A549 (cell line): Measurements from ENCODE around the gene CDYL. TPM values are rescaled to one million over a fixed set of nuclear protein-coding genes. Genes with fewer than 3 reads are reported as not detected.

ENCODE experiments used
- ATAC-seq, 2 experiments: fragments of 200-7000 bp in 1 of 2; fragments of >200 bp in 1 of 2; cut with Nextera tagmentation in 1 of 2; cut with Tn5 transposase in 1 of 2; 3 replicates each; pipeline versions ENCODE4 v1.8.0 to v1.9.1; 2018 to 2020; ENCODE audit warnings: mild to moderate bottlenecking in 1 of 2, moderate library complexity in 1 of 2
- CTCF ChIA-PET: fragments of 300-600 bp; sonication (Branson Sonifier 250); formaldehyde crosslinking; extraction: SDS; loops from one replicate; lab custom pipeline; 2021; ENCODE audit warnings: antibody characterized with exemption, inconsistent platforms; lab: Yijun Ruan, JAX
- POLR2A ChIA-PET: fragments of 350-600 bp; formaldehyde crosslinking; extraction: SDS; loops from one replicate; lab custom pipeline; 2021; ENCODE audit warnings: antibody characterized with exemption, inconsistent platforms; lab: Yijun Ruan, JAX
- DNase-seq, 2 experiments: peaks; one replicate each; pipeline versions ENCODE4 v3.0.0 to v3.0.0-alpha.2; 2011 to 2016; ENCODE audit warnings: low read depth in 1 of 2, low spot score in 1 of 2
- FAIRE-seq: peaks from 2 replicates; lab custom pipeline; 2011; peaks lifted over from hg19 to GRCh38; lab: Jason Lieb, UNC
- H3K27ac ChIP-seq, 2 experiments: fragments of >200 bp; sonication (Bioruptor Twin); formaldehyde crosslinking; 3 replicates each; pipeline ENCODE4 v1.5.1; 2016 to 2017
- H3K4me1 ChIP-seq: fragments of >200 bp; sonication (Bioruptor Twin); formaldehyde crosslinking; 3 replicates; pipeline ENCODE4 v1.6.1; 2016
- H3K4me2 ChIP-seq: fragments of >200 bp; sonication (Bioruptor Twin); formaldehyde crosslinking; 3 replicates; pipeline ENCODE4 v1.6.1; 2016
- H3K4me3 ChIP-seq: fragments of >200 bp; sonication (Bioruptor Twin); formaldehyde crosslinking; 3 replicates; pipeline ENCODE4 v1.5.1; 2016
- H3K9me3 ChIP-seq: fragments of >200 bp; sonication (Bioruptor Twin); formaldehyde crosslinking; 3 replicates; pipeline ENCODE4 v1.6.1; 2016
- CBX8 ChIP-seq: fragments of 200-600 bp; sonication (generic); IDR thresholded peaks from 2 replicates; pipeline ENCODE4 v1.6.1; 2016
- CEBPB ChIP-seq, 2 experiments: fragments of >200 bp in 1 of 2; sonication (Bioruptor Twin) in 1 of 2; formaldehyde crosslinking in 1 of 2; IDR thresholded peaks; 2 replicates each; pipeline ENCODE4 v1.6.1; 2012 to 2016
- FOSL2 ChIP-seq, 2 experiments: fragments of 450-650 bp in 1 of 2; fragments of >200 bp in 1 of 2; sonication (Bioruptor Twin) in 1 of 2; formaldehyde crosslinking; IDR thresholded peaks; 2 replicates each; pipeline versions ENCODE4 v1.5.0 to v1.6.1; 2016 to 2020; ENCODE audit warnings: mild to moderate bottlenecking in 1 of 2, moderate library complexity in 1 of 2
- FOXS1 ChIP-seq: fragments of 250-450 bp; sonication (Bioruptor Pico); IDR thresholded peaks from 2 replicates; pipeline ENCODE4 v1.5.0; 2020; ENCODE audit warnings: mild to moderate bottlenecking, moderate library complexity
- HDAC2 ChIP-seq: fragments of 200-600 bp; sonication (generic); IDR thresholded peaks from 2 replicates; pipeline ENCODE4 v1.6.1; 2016
- KDM5A ChIP-seq: fragments of 200-600 bp; sonication (generic); IDR thresholded peaks from 2 replicates; pipeline ENCODE4 v1.6.1; 2016; ENCODE audit warnings: antibody characterized with exemption, mild to moderate bottlenecking
- MAZ ChIP-seq: fragments of 150-350 bp; IDR thresholded peaks from 2 replicates; pipeline ENCODE4 v1.6.1; 2014; ENCODE audit warnings: antibody characterized with exemption, low read depth, low read length, borderline replicate concordance
- MYC ChIP-seq: IDR thresholded peaks from 2 replicates; pipeline ENCODE4 v1.6.1; 2012; ENCODE audit warnings: mild to moderate bottlenecking, inconsistent platforms, low read length, improper control_type of control experiment, borderline replicate concordance
- NPAS2 ChIP-seq: fragments of 250-450 bp; sonication (Bioruptor Pico); IDR thresholded peaks from 2 replicates; pipeline ENCODE4 v1.8.0; 2022; ENCODE audit warnings: mild to moderate bottlenecking, moderate library complexity, borderline replicate concordance
- NR3C1 ChIP-seq: fragments of >200 bp; sonication (Bioruptor Twin); formaldehyde crosslinking; IDR thresholded peaks from 3 replicates; pipeline ENCODE4 v1.6.1; 2017
- POLR2AphosphoS2 ChIP-seq: conservative IDR thresholded peaks from 2 replicates; pipeline ENCODE4 v1.6.1; 2012; ENCODE audit warnings: low read length, improper control_type of control experiment, inconsistent platforms
- RARB ChIP-seq: fragments of 250-450 bp; sonication (Bioruptor Pico); IDR thresholded peaks from 2 replicates; pipeline ENCODE4 v1.8.0; 2021; ENCODE audit warnings: mild to moderate bottlenecking, moderate library complexity
- RNF2 ChIP-seq: fragments of 200-600 bp; sonication (generic); IDR thresholded peaks from 2 replicates; pipeline ENCODE4 v1.6.1; 2016; ENCODE audit warnings: low read depth, mild to moderate bottlenecking, antibody characterized with exemption, moderate library complexity, borderline replicate concordance
- SREBF2 ChIP-seq: fragments of 450-650 bp; IDR thresholded peaks from 2 replicates; pipeline ENCODE4 v1.6.1; 2014; ENCODE audit warnings: mild to moderate bottlenecking, moderate library complexity
- WGBS: methylation state at CpG from one replicate; pipeline ENCODE4 v1.1.6; 2017; ENCODE audit errors: missing lambda C conversion rate; 5-methylcytosine and 5-hydroxymethylcytosine counted together
- polyA plus RNA-seq, 4 experiments: library from polyadenylated mRNA; depleted of rRNA in 3 of 4; stranded (reverse); fragments of >200 nt; fragmentation: RNase III in 1 of 4; extraction: RNeasy Plus Mini Kit Qiagen cat#74134 plus additional on column Dnase treatment in 1 of 4; gene quantifications; 2 replicates in 3 of 4; 3 replicates in 1 of 4; pipeline ENCODE4 v1.2.3, GENCODE V29; 2011 to 2017
- TF ChIP-seq, protein P1 (sequence below): fragments of 450-650 bp; IDR thresholded peaks from 2 replicates; pipeline ENCODE4 v1.6.1; 2014; ENCODE audit warnings: antibody characterized with exemption
- TF ChIP-seq, protein P2 (sequence below): fragments of >200 bp; sonication (Bioruptor Twin); formaldehyde crosslinking; IDR thresholded peaks from 3 replicates; pipeline ENCODE4 v1.5.1; 2016
- TF ChIP-seq, protein P3 (sequence below): IDR thresholded peaks from 2 replicates; pipeline ENCODE4 v1.6.1; 2012
- TF ChIP-seq, protein P4 (sequence below): IDR thresholded peaks from 2 replicates; pipeline ENCODE4 v1.6.1; 2012; ENCODE audit warnings: low read depth, borderline replicate concordance
- TF ChIP-seq, protein P5 (sequence below): fragments of 250-450 bp; sonication (Bioruptor Pico); IDR thresholded peaks from 2 replicates; pipeline ENCODE4 v1.5.0; 2020; ENCODE audit warnings: low read depth, mild to moderate bottlenecking, moderate library complexity

CDYL gene
- polyA plus RNA-seq, 2 of the 4 experiments (the other 2 are of a cell fraction) = 18.6 to 42.7 TPM

DNA sequence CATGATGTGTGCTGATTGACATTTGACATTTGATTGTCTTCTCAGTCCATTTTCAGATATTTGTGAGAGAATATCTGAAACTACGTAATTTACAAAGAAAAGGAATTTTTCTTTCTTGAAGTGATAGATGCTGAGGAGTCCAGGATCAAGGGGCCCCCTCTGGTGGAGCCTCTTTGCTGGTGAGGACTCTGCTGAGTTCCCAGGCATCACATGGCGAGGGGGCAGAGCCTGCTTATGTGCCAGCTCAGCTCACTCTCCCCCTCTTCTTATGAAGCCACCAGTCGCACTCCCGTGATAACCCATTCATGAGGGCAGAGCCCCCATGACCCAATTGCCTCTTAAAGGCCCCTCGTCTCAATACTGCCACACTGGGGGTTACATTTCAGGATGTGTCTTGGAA is 136.4 kb downstream of the CDYL start:
- 96% methylated on average over 5 of the region's 5 CpGs for WGBS
- H3K9me3 ChIP-seq = no peaks in the 10 kb centered on the region
- FAIRE-seq = no peak
- TF ChIP-seq, protein P1, sequence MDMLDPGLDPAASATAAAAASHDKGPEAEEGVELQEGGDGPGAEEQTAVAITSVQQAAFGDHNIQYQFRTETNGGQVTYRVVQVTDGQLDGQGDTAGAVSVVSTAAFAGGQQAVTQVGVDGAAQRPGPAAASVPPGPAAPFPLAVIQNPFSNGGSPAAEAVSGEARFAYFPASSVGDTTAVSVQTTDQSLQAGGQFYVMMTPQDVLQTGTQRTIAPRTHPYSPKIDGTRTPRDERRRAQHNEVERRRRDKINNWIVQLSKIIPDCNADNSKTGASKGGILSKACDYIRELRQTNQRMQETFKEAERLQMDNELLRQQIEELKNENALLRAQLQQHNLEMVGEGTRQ = no peak
- TF ChIP-seq, protein P2, sequence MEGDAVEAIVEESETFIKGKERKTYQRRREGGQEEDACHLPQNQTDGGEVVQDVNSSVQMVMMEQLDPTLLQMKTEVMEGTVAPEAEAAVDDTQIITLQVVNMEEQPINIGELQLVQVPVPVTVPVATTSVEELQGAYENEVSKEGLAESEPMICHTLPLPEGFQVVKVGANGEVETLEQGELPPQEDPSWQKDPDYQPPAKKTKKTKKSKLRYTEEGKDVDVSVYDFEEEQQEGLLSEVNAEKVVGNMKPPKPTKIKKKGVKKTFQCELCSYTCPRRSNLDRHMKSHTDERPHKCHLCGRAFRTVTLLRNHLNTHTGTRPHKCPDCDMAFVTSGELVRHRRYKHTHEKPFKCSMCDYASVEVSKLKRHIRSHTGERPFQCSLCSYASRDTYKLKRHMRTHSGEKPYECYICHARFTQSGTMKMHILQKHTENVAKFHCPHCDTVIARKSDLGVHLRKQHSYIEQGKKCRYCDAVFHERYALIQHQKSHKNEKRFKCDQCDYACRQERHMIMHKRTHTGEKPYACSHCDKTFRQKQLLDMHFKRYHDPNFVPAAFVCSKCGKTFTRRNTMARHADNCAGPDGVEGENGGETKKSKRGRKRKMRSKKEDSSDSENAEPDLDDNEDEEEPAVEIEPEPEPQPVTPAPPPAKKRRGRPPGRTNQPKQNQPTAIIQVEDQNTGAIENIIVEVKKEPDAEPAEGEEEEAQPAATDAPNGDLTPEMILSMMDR = no peak
- TF ChIP-seq SREBF2 (no peak), FOXS1 (CRISPR knock-in tag) (no peak), MAZ (no peak), FOSL2 (IDR thresholded peaks at IDR 0.05) (no peak), FOSL2 (CRISPR knock-in tag; IDR thresholded peaks at IDR 0.05) (no peak), CEBPB (IDR thresholded peaks at IDR 0.05) (no peak), RNF2 (no peak), KDM5A (no peak)
- TF ChIP-seq, protein P3, sequence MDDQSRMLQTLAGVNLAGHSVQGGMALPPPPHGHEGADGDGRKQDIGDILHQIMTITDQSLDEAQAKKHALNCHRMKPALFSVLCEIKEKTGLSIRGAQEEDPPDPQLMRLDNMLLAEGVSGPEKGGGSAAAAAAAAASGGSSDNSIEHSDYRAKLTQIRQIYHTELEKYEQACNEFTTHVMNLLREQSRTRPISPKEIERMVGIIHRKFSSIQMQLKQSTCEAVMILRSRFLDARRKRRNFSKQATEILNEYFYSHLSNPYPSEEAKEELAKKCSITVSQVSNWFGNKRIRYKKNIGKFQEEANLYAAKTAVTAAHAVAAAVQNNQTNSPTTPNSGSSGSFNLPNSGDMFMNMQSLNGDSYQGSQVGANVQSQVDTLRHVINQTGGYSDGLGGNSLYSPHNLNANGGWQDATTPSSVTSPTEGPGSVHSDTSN = no peak
- TF ChIP-seq, protein P4, sequence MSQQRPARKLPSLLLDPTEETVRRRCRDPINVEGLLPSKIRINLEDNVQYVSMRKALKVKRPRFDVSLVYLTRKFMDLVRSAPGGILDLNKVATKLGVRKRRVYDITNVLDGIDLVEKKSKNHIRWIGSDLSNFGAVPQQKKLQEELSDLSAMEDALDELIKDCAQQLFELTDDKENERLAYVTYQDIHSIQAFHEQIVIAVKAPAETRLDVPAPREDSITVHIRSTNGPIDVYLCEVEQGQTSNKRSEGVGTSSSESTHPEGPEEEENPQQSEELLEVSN = no peak
- TF ChIP-seq, protein P5, sequence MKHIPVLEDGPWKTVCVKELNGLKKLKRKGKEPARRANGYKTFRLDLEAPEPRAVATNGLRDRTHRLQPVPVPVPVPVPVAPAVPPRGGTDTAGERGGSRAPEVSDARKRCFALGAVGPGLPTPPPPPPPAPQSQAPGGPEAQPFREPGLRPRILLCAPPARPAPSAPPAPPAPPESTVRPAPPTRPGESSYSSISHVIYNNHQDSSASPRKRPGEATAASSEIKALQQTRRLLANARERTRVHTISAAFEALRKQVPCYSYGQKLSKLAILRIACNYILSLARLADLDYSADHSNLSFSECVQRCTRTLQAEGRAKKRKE = no peak
- TF ChIP-seq, all 56 proteins: peak for 0
- ChIA-PET POLR2A (no interaction called here), CTCF (no interaction called here)
- H3K4me2 ChIP-seq = no peak overlapping the region
- 0 out of 3 replicates have a peak, but pooled peaks cover 13% of the 10 kb centered on the region for H3K4me1 ChIP-seq
- no peak overlapping the region for H3K4me3 ChIP-seq
- H3K27ac ChIP-seq = no peak overlapping the region
- DNase-seq (no peak), ATAC-seq (no peak)

DNA sequence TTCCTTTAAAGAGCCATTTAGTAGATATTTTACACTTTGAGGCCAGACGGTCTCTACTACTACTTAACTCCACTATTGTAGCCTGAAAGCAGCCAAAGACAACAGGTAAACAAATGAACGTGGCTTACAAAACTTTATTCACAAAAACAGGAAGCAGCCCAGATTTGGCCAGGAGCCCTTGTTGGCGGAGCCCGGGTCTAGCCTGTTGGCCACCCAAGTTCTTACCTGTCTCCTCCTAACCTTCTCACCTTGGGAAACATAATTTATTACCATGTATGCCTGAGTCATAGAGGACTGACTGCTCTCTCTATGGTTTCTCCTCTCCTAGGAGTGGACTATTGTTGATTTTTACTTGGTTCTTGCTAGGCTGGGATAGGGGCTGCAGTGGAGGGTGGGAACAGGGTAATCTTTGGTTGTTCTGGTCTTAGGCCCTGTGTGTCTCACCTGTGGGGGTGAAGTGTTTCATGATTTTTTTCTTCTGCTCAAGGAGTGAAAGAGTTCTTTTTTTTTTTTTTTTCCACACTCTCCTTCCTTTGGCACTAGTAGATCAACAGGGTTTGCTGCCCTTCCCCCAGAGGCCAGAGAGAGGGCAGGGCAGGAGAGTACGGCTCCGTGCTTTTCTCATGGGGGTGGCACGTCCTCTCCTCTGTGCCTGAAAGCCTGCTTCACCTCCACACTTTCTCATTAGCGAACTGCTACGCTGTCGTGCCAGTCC is 137.7 kb downstream of the CDYL start:
- no peak overlapping the region for H3K4me2 ChIP-seq
- 74% methylated on average over 9 of the region's 10 CpGs for WGBS
- peak in 1 of 2 experiments; percentile 48; a peak in 3 of 6 replicates for ATAC-seq
- CTCF ChIA-PET = no interaction called here
- H3K27ac ChIP-seq = no peak overlapping the region
- no peaks in the 10 kb centered on the region for H3K9me3 ChIP-seq
- 0 out of 3 replicates have a peak, but pooled peaks cover 8% of the 10 kb centered on the region for H3K4me1 ChIP-seq
- no peak overlapping the region for H3K4me3 ChIP-seq
- FAIRE-seq = no peak
- TF ChIP-seq RARB (no peak), CBX8 (no peak), MYC (no peak), POLR2AphosphoS2 (no peak), NR3C1 (no peak), NPAS2 (CRISPR knock-in tag) (no peak), HDAC2 (no peak)
- TF ChIP-seq, protein P1 = no peak
- no peak for DNase-seq
- POLR2A ChIA-PET = no interaction called here
